Measurements from ENCODE around the gene CDCA7L. TPM values are rescaled to one million over a fixed set of nuclear protein-coding genes. Genes with fewer than 3 reads are reported as not detected.
A peak's percentile ranks its signal among the peaks of the same experiment; 100 is the strongest.

Gene CDCA7L, protein sequence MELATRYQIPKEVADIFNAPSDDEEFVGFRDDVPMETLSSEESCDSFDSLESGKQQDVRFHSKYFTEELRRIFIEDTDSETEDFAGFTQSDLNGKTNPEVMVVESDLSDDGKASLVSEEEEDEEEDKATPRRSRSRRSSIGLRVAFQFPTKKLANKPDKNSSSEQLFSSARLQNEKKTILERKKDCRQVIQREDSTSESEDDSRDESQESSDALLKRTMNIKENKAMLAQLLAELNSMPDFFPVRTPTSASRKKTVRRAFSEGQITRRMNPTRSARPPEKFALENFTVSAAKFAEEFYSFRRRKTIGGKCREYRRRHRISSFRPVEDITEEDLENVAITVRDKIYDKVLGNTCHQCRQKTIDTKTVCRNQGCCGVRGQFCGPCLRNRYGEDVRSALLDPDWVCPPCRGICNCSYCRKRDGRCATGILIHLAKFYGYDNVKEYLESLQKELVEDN
- 35.7 and 44.4 TPM in 2 replicates for total RNA-seq

DNA sequence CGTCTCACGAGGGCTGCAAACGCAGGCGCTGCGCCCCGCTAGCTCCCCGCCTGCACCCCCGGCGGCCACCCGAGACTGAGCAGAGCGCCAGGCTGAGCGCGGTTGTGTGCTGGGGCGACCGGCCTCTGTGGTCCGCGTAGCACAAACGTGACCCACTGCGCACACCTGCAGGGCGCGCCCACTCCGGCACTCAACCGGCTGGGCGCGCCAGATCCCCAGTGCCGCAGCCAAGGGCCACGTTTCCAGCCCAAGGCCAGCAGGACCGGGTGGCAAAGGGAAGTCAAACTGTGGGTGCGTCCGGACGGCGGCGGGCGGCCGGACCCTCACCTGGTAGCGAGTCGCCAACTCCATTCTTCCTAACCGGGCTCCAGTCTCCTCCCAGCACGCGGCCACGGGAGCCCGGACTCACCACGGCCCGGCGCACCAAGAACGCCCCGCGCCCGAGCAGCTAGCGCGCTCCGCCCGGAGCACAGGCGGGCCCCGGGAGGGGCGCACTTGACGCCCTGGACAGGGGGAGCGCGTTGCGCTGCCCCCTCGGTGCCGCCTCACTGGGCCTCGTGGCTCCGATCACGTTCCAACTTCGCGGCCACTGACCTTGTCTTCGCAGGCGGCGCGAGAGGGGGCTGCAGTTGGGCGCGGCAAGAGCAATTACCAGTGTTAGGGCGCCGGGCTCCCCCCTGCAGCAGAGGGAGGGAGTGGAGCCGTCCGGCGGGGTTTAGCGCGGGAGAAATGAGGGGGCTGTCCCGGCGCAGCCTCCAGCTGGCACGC, at the start of gene CDCA7L:
TSS of gene CDCA7L (minus strand) at position 446 of the 768 bp plus-strand sequence. CDS start at position 351, 95 bp downstream.
- peak; percentile 79 to 86 for DNase-seq (ENCODE audit: low read depth in 2 of 2)

DNA sequence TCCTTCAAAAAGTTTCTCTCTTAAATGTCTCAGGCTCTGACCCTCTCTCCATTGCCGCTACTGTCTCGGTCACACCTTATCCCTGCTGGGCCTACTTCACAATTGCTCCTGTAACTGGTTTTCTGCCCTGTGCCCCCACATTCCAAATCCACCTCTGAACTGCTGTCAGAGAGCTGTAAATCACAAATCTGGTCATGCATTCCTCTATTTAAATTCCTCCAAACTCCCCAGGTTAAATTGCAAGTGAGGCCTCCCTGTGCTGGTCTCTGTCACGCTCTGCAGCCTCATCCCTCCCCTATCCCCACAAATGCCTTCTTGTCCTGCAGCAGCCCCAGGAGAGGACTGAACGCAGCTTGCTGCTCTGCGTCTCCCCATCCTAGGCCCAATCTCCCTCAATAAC, 40.4 kb upstream of the CDCA7L start:
- no peak for DNase-seq (ENCODE audit: low read depth in 2 of 2)

DNA sequence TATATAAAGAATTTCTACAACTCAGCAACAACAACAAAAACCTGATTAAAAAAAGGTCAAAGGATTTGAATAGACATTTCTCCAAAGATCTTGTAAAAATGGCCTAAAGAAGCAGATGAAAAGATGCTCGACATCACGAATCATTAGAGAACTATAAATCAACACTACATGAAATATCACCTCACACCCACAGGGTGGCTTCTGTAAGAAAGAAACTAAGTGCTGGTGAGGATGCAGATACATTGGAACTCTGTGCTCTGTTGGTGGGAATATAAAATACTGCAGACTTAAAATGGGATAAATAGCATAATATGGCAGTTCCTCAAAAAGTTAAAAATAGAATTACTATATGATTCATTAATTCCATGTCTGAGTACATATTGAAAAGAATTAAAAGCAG, 38.3 kb upstream of the CDCA7L start:
- no peak for DNase-seq (ENCODE audit: low read depth in 2 of 2)

DNA sequence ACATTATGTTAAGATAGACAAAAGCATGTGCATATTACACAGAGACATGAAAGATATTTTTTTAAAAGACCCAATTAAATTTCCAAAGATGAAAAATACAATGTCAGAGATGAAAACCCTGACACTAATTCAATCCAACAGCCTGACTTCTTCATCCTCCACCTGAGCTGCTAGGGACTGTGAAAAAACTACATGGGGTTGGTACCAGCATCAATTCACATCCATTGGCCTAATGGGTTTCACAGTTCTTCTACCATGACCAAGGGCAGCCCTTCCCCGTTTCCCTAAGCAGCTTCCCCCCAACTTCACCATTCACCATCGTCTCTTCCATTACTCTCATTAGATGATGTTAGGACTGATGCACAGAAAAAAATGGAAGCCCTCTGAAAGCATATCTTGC, 37.4 kb upstream of the CDCA7L start:
- no peak for DNase-seq (ENCODE audit: low read depth in 2 of 2)

DNA sequence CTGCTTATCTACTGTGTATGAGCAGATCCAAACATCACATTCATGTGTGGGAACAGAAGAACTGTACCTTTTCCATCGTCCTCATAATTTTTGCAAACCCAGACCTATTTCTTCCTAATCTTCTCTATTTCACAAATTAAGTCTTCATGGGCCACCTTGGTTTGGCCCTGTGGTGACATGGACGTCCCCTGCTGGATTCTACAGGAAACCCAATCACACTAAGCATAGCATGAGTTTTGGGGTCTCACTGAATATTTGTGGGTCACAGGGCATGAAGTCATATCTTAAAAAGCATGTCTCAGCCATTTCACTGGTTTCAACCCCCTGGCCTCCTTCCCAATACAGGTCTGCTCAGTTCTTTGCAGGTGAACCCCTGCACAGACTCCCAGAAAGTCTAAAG, 35.8 kb upstream of the CDCA7L start:
- no peak for DNase-seq (ENCODE audit: low read depth in 2 of 2)

DNA sequence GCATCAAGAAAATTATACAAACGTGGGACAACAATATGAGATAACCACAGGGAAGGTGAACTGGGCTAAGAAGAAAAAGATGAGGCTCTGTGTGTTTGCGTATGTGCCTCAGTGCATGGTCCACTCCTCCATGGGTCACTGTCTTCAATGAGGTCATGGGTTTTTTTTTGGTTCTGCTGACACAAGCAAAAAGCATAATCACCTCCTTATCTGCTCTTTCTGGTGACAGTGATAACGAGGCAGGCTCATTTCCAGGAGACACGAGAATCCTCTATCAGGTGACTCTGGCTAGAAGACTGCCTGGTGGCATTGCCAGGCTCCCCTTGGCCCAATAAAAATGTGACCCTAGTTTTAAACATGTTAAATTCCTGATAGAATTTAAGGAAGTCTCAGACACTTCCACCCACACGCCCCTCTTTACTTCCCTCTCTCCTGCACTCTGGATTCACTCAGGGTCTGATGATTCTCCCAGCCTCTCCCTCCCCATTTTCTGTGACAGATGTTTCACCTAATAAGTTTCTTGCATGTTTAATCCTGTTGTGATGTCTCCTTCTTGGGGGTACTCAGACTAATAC, 35.3 kb upstream of the CDCA7L start:
- no peak for DNase-seq (ENCODE audit: low read depth in 2 of 2)

DNA sequence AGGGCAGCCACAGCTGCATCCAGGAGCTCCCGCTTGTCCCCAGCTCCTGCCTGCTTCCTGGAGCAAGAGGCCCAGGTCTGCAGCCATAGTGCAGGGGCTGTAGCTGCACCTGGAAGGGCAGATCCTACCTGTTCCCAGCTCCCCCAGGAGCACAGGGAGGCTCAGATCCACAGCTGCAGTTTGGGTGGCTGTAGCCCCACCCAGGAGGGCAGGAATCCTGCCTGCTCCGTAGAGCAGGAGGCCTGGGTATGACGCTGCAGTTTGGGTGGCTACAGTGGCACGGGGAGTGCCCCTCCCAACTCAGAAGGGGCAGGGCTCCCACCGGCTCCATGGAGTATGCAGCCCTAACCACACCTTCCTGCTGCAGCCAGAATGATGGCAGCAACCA, 26.7 kb upstream of the CDCA7L start:
- no peak for DNase-seq (ENCODE audit: low read depth in 2 of 2)

DNA sequence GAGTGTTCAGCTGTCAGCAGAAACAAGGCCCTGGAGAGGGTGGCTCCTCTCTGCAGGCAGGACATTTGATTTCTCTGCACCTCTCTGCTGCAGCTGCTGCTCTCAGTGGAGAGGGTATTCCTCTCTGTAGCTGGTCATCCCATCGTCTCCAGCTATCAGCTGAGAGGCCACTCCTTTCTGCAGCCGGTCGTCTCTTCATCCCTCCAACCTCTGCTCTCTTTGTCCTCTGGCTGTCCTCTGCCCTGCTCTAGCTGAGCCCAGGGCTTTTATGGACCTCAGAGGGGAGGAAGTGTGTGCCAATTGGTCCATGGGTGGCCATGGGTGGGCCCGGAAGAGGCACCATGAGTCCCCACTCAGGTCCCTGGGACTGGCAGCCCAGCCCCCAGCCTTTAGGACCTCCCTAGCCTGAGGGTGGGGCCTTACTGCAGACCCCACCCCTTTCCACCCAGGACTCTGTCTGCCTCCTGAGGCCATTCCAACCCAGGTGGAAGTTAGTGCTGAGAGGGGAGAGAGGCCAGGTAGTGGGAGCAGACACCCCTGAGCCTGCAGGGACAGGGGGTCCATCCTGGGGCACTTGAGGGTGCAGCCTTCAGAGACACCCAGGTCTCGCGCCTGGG, 26.2 kb upstream of the CDCA7L start:
- no peak for DNase-seq (ENCODE audit: low read depth in 2 of 2)

DNA sequence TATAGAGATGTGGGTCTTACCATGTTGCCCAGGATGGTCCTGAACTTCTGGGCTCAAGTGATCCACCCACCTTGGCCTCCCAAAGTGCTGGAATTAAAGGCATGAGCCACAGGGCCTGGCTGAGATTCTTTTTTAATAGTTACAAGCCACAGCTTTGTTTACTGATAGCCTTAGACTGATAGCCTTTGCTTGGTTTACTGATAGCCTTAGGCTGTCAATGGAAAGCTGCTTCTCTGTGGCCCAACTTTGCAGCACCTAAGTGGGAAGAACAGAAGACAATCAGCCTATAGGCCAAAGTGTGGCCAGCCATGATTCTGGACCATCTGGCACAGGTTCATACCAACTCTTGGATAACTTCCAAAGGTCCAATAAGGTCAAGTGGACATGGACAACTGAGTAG, 24.1 kb upstream of the CDCA7L start:
- no peak for DNase-seq (ENCODE audit: low read depth in 2 of 2)

DNA sequence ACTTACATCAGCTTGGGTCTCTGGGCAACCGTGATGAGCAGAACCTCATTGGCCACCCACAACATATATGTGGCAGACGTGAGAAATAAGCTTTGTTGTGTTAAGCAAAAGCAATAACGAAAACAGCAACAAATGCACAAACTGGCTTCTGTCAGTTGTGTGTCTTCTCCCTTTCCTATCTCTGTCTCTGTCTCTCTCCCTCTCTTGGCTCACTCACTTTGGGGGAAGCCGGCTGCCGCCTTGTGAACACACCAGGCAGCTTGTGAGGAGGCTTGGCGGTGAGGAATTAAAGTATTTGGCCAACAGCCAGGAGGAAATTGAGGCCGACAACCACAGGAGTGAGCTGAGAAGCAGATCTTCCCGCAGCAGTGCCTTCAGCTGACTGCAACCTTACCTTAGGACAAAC, 21.9 kb upstream of the CDCA7L start:
- peak in 1 of 2 donors; percentile 71 for DNase-seq (ENCODE audit: low read depth in 2 of 2)

DNA sequence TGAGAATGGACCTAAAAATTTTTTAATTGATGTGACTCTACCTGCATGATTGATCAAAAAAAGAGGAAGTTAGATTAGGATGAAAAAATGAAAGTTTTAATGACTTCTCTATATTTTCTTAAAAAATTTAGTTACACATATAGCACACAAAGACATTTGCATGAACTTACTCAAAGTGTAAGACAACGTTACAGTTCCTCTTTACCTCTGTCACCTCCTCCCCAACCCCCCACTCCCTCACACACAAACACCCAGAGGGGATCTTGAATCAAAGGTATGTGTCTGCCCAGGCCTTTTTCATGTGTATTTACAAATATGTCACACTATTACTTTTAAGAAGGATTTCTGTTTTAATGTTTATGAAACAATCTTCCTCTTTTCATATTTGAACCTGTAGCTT, 20.6 kb upstream of the CDCA7L start:
- no peak for DNase-seq (ENCODE audit: low read depth in 2 of 2)

DNA sequence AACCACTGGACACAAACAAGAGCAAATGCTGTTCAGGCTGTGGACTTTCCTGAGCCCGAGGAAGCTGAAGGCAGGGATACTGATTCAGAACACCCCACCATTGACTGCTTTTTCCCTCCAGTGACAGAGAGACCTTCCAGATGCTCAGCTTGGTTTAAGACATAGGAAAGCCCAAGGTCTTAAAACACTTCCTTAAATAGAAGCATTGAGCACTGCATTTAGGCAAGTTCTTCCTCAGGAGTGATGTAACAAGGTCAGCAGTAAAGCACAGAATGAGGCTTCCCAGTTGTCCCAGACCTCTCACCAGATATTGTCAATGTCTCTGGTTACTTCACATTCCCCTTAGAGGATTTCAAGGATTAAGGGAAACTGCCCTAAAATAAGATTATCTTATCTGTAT, 19.6 kb upstream of the CDCA7L start:
- no peak for DNase-seq (ENCODE audit: low read depth in 2 of 2)

DNA sequence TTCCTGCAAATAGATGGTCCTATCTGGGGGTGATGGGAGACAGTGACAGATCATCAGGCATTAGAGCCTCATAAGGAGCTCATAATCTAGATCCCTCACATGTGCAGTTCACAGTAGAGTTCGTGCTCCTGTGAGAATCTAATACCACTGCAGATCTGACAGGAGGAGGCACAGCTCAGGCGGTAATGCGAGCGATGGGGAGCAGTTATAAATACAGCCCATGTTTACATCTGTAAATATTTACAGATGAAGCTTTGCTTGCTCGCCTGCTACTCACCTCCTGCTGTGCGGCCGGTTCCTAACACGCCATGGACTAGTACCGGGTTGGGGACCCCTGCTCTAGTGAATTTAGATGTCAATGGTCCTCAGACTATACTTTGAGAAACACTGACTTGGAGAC, 17.0 kb upstream of the CDCA7L start:
- no peak for DNase-seq (ENCODE audit: low read depth in 2 of 2)

DNA sequence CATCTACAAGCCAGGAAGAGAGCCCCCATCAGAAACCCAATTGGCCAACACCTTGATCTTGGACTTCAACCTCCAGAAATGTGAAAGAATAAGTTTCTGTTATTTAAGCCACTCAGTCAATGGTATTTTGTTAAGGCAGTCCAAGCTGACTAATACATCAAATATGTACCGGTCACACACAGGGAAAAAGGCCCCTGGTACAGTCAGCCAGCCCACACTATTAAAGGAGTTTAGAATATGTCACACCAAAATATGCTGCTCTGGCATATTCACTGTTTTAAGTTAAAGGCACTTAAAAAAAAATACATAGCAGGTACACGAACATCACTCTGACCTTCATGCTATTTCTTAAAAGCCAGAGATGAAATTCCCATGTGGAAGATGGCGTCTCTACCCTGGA, 15.2 kb upstream of the CDCA7L start:
- peak; percentile 53 to 59 for DNase-seq (ENCODE audit: low read depth in 2 of 2)

DNA sequence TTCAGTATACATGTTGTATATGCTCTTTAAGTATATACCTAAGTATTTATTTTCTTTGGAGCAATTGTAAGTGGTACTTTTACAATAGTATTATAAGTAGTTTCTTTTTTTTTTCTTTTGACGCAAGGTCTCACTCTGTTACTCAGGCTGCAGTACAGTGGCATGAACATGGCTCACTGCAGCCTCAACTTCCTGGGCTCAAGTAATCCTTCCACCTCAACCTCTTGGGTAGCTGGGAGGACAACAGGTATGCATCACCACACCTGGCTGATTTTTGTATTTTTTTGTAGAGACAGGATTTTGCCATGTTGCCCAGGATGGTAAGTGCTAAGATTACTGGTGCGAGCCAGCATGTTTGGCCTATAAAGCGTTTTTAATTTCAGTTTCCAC, 13.7 kb upstream of the CDCA7L start:
- no peak for DNase-seq (ENCODE audit: low read depth in 2 of 2)

DNA sequence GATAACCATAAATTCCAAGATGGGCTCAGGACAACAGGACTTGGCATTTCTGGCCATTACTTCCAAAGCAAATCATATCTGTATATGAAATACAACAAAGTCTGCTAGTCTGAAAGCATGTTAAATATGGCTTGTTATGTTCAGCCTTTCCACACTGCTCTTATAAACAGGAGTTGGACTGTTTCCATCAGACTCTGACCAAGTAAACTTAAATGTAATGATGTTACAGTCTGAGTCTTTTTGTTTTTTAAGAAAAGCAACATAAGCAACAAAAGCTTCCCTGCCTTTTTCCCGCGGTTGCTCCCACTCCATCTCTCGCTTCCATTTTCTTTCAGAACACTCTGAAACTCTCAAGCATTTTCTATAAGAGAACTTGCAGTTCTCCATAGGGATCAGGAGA, 8.1 kb upstream of the CDCA7L start:
- DNase-seq (ENCODE audit: low read depth in 2 of 2): no peak

DNA sequence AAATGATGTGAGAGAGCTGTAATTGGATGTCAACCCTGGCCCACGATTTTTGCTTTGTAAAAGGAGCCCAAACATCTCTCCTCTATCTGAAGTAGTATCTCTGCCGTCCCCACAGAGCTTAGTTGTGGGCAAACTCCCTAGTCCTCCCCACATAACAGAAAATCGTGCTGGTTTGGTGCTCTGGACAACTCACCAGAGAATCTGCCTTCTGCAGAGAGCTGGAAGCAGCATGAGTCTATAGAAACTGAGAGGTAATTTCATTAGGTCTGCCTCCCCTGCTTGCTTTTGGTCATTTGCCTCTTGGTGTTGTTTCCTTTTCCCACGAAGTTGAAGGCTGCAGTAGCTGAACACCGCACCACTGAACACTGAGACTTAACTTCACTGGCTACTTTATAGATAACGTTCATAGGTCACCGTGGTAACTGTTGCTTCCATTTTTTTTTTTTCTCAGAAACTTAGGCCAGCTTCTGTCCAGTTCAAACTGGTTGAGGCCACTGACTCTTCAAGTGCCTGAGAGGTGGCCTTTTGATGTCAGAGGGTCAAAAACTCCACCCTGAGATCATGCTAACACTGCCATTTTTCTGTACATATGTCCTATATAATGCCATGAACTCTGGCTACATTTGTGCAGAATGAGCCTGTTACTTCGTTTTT, 3.3 kb upstream of the CDCA7L start:
- no peak for DNase-seq (ENCODE audit: low read depth in 2 of 2)

DNA sequence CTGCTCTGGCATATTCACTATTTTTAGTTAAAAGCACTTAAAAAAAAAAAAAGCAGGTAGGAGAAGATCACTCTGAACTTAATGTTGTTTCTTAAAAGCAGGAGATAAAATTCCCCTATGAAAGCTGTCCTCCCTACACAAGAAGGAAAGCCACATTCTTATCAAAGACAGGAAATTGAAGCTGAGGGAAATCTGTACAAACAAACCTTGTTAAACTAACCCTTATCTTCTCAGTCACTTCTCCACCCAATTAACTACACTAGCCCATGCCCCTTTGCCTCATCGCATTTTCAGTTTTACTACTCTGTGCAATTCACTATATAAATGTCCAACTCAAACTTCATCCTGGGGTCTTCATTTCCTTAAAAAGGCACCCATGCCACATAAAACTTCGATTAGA, 2.7 kb upstream of the CDCA7L start:
- DNase-seq (ENCODE audit: low read depth in 2 of 2): no peak

DNA sequence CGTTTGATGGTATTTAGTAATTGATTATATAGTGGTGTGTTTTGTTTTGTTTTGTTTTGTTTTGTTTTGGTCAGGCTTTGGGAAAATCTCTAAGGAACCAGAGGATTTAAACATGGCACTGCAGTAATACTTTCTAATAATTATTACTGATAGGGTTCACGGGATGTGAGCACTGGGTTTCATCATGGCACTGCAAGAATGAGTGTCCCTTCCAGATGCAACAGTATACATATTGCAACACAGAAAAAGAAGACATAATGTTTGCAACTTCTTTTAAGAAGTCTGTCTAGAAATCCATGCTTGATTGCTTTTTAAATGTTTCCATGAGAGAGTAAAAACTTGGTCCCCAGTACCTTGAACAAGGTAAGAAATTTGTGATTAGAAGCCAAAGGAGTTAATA, 2.2 kb upstream of the CDCA7L start:
- DNase-seq (ENCODE audit: low read depth in 2 of 2): no peak

DNA sequence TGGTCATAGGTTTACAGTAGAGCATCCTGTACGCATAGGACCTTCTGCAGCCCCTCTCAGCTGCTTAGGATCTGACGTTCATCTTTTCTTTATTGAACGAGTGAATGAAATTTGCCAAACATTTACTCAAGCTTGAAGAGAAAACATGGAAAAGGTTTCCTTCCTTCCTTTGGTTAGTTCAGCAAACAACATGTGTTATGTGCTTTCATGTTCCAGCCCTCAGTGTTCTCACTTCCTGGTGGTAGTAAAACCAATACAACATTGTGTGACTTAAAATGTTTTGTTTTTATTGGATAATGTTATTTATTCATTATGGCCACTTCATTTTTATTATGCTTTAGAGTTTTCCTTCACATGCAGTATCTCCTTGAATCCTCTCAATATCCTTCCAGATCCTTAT, 1.4 kb upstream of the CDCA7L start:
- DNase-seq (ENCODE audit: low read depth in 2 of 2): peak in 1 of 2 donors; percentile 62

DNA sequence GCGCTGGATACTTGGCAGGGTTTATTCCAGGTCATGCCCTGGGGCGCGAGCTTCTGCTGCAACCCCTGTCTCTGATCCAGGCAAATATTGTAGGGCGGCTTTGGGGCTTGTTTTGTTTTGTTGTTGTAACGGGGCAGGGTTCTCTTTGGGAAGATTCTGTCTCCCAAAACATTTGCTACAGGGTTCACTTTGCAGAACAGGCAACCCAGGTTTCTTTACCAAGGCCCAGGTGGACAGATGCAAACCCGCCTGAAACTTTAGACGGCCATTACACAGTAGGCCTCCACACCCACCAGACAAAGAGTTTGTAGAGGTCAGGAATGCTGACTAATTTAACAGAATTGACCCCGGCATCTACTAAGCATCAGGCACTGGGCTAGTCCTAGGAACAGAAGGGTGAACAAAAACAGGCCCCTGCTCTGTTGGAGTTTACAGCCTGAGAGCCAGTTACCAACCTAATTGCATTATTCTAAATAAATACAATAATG, 567 bp upstream of the CDCA7L start:
- peak in 1 of 2 donors; percentile 11 for DNase-seq (ENCODE audit: low read depth in 2 of 2)
